OCI-LY1 (cell line): ENCODE data around the gene PES1.

Experiments
- EZH2 ChIP-seq: fragments of 200-600 bp; sonication (generic), shearing (Covaris generic); IDR thresholded peaks from 2 replicates; pipeline ENCODE4 v1.8.0; 2017; ENCODE audit warnings: borderline replicate concordance, mixed run types, mild to moderate bottlenecking, antibody characterized with exemption, low read length, moderate library complexity, mixed read lengths
- TF ChIP-seq, protein P1 (sequence below): fragments of 200-600 bp; sonication (generic), shearing (Covaris generic); IDR thresholded peaks from 2 replicates; pipeline ENCODE4 v1.5.1; 2017; ENCODE audit warnings: mild to moderate bottlenecking, antibody characterized with exemption, low read length, moderate library complexity, mixed read lengths

GRCh38 chr22:30541961-30542810 lies 49.5 kb downstream of the PES1 start:
- no peak for TF ChIP-seq EZH2
- TF ChIP-seq, protein P1, sequence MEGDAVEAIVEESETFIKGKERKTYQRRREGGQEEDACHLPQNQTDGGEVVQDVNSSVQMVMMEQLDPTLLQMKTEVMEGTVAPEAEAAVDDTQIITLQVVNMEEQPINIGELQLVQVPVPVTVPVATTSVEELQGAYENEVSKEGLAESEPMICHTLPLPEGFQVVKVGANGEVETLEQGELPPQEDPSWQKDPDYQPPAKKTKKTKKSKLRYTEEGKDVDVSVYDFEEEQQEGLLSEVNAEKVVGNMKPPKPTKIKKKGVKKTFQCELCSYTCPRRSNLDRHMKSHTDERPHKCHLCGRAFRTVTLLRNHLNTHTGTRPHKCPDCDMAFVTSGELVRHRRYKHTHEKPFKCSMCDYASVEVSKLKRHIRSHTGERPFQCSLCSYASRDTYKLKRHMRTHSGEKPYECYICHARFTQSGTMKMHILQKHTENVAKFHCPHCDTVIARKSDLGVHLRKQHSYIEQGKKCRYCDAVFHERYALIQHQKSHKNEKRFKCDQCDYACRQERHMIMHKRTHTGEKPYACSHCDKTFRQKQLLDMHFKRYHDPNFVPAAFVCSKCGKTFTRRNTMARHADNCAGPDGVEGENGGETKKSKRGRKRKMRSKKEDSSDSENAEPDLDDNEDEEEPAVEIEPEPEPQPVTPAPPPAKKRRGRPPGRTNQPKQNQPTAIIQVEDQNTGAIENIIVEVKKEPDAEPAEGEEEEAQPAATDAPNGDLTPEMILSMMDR, result no peak
